ENCODE results near the gene CLEC18B. TPM values are rescaled to one million over a fixed set of nuclear protein-coding genes. Genes with fewer than 3 reads are reported as not detected.
A peak's percentile ranks its signal among the peaks of the same experiment; 100 is the strongest.
"Not testable (repeated sequence)": the region's sequence is repeated elsewhere in the genome, so short reads cannot be mapped to it uniquely, and the experiment has no call there.

The CLEC18B gene
- total RNA-seq, 2 experiments from 2014 or later, result 1.4 to 1.9 TPM

DNA sequence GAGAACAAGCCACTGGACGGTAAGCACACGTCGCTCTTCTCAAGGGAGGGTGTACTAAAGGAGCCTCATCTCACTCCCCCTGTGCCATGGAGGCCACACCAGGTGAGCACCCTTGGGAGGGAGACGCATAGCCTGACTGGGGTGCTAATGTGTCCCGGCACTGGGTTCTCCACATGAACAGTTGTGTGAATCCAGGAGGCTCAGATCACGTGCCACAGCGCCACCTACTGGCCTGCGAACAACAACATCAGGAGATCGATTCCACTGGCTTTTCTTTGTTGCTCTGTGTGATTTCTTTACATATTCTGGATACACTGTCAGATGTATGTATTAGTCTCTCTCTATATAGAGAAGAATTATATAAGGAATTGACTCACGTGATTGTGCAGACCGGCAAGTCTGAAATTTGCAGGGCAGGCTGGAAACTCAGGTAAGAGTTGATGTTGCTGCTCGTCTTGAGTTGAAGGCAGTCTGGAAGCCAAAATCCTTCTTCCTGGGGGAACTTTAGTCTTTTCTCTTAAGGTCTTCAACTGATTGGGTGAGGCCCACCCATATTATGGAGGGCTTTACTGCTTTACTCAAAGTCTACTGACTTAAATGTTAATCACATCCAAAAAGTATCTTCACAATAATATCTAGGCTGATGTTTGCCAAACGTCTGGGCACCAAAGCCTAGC lies 8.9 kb upstream of the CLEC18B start:
- H3K27ac Mint-ChIP-seq; CTCF ChIA-PET; H3K4me3 Mint-ChIP-seq; H3K36me3 Mint-ChIP-seq (ENCODE audit: low read depth); H3K27me3 Mint-ChIP-seq; H3K9me3 Mint-ChIP-seq; POLR2A ChIA-PET; H3K4me1 Mint-ChIP-seq: not testable (repeated sequence)
- DNase-seq, result peak; percentile 61

DNA sequence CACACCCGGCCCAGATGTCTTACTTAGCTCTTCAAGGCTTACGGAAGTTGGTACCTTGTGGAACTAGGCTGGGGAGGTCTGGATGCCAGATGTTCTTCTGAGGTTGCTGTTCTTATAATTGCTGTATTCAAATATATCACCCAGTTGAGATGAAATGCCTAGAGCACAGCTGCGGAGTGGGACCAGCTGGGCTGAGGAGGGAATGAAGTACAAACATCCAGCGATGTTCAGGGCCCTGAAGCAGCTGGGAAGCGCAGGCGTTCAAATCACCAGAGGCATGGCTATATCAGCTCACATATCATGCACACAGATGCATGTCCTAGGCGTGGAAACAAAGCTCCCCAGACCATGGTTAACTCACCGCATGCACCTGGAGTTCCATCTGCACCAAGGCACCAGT lies 7.2 kb upstream of the CLEC18B start:
- H3K4me1 Mint-ChIP-seq; H3K36me3 Mint-ChIP-seq (ENCODE audit: low read depth); DNase-seq; CTCF ChIA-PET; H3K27me3 Mint-ChIP-seq; POLR2A ChIA-PET; H3K9me3 Mint-ChIP-seq; H3K27ac Mint-ChIP-seq; H3K4me3 Mint-ChIP-seq: not testable (repeated sequence)

DNA sequence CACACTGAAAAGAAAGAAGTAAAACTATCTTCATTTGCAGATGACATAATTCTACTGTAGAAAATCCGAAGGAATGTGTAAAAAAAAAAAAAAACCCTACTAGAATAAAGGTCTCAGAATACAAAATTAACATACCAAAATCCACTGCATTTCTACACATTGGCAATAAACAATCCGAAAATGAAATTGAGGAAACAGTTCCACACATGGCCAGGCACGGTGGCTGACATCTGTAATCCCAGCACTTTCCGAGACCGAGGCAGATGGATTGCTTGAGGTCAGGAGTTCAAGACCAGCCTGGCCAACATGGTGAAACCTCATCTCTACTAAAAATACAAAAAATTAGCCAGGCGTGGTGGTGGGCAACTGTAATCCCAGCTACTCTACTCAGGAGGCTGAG lies 4.5 kb upstream of the CLEC18B start:
- H3K27ac Mint-ChIP-seq; H3K4me3 Mint-ChIP-seq; H3K27me3 Mint-ChIP-seq; DNase-seq; H3K36me3 Mint-ChIP-seq (ENCODE audit: low read depth); H3K4me1 Mint-ChIP-seq; POLR2A ChIA-PET; H3K9me3 Mint-ChIP-seq: not testable (repeated sequence)
- CTCF ChIA-PET, result interaction anchor here (0.7 kb wide), 1 partner anchor 1648 kb away, joined by 3 read pairs; no protein-coding TSS in a partner anchor

DNA sequence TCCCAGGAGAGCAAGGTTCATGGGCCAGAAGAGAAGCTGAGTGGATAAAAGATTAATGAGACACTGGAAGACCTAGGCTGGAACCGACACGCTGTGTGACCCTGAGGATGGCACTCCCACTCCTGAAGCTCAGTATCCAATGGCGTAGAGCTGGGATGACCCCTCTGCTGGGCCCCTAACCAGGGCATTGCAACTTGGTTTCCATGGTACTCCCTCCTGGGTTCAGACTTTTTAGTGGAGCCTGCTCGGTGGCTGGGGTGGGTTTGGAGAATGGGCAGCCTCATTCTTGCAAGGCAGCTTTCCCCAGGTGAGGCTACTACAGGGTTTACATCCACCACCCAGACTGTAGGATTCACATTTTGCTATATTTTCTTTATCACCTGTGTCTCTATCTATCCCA lies 2.4 kb upstream of the CLEC18B start:
- not testable (repeated sequence) for H3K36me3 Mint-ChIP-seq (ENCODE audit: low read depth); H3K4me3 Mint-ChIP-seq
- CTCF ChIA-PET, result interaction anchor here (0.6 kb wide), 1 partner anchor 60 kb away, joined by 3 read pairs; no protein-coding TSS in a partner anchor

DNA sequence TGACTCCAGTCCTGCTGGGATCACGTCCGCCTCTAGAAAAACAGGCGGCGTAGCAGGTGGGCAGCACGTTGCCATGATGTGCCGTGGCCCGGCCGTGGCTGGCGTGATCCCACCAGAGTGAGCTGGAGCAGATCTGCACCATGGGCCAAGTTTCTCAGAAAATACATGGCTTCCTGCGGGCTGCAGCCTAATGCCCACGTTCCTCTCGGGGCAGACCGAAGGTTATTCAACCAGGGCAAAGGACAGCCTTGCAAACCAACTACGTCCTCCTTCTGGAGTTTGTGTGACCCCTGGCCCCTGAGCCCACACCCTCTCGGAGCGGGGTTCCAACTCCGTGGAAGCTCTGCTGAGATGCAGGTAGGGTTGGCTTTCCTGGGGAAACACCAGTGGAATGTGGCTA lies 808 bp upstream of the CLEC18B start:
- H3K27ac Mint-ChIP-seq; H3K4me3 Mint-ChIP-seq; H3K4me1 Mint-ChIP-seq; POLR2A ChIA-PET; CTCF ChIA-PET; H3K36me3 Mint-ChIP-seq (ENCODE audit: low read depth); H3K9me3 Mint-ChIP-seq; H3K27me3 Mint-ChIP-seq; DNase-seq: not testable (repeated sequence)

More for the DNA sequence above, 2.4 kb upstream of the CLEC18B start:
- H3K27me3 Mint-ChIP-seq, POLR2A ChIA-PET, H3K27ac Mint-ChIP-seq, H3K9me3 Mint-ChIP-seq, DNase-seq, H3K4me1 Mint-ChIP-seq: not testable (repeated sequence)

DNA sequence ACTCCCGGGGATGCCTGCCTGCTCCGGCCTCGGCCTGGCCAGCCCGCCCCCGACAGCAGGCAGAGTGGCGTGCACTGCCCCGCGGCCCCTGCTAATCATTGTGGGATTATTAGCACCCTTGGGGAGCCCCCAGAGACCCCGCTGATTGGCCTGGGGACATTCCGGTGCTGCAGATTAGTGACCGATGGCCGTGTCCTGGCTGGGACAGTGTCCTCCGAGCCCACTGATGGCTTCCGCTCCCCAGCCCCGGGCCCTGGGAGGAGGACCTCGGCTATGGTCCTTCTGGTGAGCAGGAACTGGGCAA lies 156 bp upstream of the CLEC18B start:
- H3K9me3 Mint-ChIP-seq, POLR2A ChIA-PET, H3K27ac Mint-ChIP-seq: not testable (repeated sequence)

DNA sequence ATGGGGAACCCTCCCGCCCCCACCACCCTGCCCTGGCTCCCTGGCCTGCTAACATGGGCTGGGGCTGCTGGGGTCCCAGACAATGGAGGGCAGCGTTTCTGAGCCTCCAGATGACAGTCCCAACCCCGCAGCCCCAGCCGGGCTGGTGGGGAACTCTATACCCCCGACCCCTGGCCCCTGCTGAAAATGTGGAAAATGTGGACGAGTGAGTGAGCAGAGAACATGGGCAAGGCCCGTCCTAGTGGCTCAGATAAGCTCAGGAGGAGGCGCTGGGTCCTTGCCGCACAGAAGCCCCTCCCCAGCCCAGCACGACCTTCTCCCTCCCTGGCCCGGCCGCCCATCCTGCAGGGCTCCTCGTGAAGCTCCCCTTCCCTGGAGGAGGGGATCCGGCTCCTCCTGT lies 1.5 kb downstream of the CLEC18B start:
- CTCF ChIA-PET; H3K27me3 Mint-ChIP-seq; H3K27ac Mint-ChIP-seq; DNase-seq; POLR2A ChIA-PET; H3K36me3 Mint-ChIP-seq (ENCODE audit: low read depth); H3K9me3 Mint-ChIP-seq; H3K4me1 Mint-ChIP-seq; H3K4me3 Mint-ChIP-seq: not testable (repeated sequence)

More for the DNA sequence above, 156 bp upstream of the CLEC18B start:
- H3K27me3 Mint-ChIP-seq; DNase-seq; H3K4me1 Mint-ChIP-seq; CTCF ChIA-PET; H3K4me3 Mint-ChIP-seq; H3K36me3 Mint-ChIP-seq (ENCODE audit: low read depth): not testable (repeated sequence)

DNA sequence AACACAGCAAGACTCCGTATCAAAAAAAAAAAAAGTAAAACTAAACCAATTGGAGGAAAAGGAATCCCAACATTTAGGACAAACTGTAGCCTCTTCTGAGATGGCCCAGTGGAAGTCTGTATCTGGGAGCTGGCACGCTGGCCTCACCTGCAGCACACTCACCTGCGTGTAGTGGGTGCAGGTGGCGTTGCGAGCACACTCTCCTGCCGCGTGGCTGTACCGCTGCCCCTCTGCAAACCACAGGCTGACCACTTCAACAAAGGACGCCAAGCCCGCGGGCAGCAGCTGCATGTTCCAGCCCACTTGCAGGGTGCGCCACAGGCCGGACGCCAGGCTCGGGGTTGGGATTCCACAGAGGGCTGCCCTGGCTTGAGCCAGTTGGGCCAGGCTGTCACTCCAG lies 3.4 kb downstream of the CLEC18B start:
- DNase-seq; CTCF ChIA-PET; H3K27me3 Mint-ChIP-seq; H3K9me3 Mint-ChIP-seq; POLR2A ChIA-PET; H3K36me3 Mint-ChIP-seq (ENCODE audit: low read depth); H3K4me1 Mint-ChIP-seq; H3K4me3 Mint-ChIP-seq; H3K27ac Mint-ChIP-seq: not testable (repeated sequence)

DNA sequence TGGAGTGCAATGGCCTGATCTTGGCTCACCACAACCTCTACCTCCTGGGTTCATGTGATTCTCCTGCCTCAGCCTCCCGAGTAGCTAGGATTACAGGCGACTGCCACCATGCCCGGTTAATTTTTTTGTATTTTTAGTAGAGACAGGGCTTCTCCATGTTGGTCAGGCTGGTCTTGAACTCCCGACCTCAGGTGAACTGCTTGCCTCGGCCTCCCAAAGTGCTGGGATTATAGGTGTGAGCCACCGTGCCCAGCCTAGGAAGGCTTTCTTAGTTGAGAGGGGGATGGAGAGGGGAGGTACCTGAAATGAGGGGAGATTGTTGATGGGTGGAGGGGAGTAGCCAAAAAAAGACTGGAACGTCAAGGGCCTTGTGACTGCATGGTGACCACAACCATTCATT lies 7.4 kb downstream of the CLEC18B start:
- H3K27ac Mint-ChIP-seq, result peak overlapping the region; percentile 36
- POLR2A ChIA-PET; H3K27me3 Mint-ChIP-seq; H3K4me1 Mint-ChIP-seq; DNase-seq; H3K36me3 Mint-ChIP-seq (ENCODE audit: low read depth); H3K9me3 Mint-ChIP-seq; H3K4me3 Mint-ChIP-seq; CTCF ChIA-PET: not testable (repeated sequence)

DNA sequence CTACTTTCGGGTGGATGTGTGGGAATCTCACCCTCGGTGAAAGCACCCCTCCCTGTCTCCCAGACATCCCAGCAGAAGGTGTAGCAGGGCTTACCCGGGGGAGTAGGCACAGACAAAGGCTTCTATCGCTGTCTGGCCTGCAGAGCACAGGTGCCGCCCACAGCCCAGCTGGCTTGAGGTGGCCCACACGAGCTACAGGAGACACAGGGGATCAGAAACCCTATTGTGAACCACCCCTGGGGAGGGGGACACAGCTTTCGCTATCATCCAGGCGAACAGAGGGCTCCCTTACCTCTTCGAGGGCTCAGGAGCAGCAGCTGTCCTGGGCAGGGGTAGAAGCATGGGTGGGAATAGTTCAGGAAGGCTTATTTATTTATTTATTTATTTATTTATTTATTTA lies 7.8 kb downstream of the CLEC18B start:
- POLR2A ChIA-PET; H3K4me3 Mint-ChIP-seq; H3K27me3 Mint-ChIP-seq; DNase-seq; H3K27ac Mint-ChIP-seq; H3K9me3 Mint-ChIP-seq; CTCF ChIA-PET; H3K4me1 Mint-ChIP-seq; H3K36me3 Mint-ChIP-seq (ENCODE audit: low read depth): not testable (repeated sequence)

DNA sequence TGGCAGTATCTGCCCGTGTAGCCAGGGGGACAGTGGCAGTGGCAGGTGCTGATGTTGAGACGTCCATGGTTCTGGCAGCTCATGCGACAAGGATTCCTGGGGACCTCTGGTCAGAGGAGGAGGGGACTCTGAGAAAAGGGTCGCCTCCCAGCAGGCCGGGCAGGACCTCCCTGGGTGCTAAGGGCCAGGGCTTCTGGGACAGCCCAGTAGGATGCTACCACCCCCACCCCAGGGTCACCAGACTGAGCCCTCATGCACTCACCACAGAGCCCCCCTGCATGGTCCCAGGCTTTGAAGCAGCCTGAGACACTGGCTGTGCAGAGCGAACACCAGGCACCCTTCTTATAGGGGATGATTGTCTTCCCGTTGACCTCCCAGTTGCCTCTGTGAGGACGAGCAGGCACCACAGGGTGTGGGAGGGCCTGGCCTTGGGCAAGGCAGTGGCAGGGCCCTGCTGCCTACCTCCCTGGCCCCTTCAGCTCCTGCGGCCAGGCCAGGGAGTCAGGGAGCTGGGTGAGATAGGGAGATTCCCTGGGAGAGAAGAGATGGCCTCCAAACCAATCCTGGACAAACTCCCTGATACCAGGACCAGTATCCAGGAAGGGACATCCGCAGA lies 8.4 kb downstream of the CLEC18B start:
- H3K27me3 Mint-ChIP-seq; CTCF ChIA-PET; H3K36me3 Mint-ChIP-seq (ENCODE audit: low read depth); H3K27ac Mint-ChIP-seq; H3K4me3 Mint-ChIP-seq; POLR2A ChIA-PET; H3K9me3 Mint-ChIP-seq; H3K4me1 Mint-ChIP-seq; DNase-seq: not testable (repeated sequence)

DNA sequence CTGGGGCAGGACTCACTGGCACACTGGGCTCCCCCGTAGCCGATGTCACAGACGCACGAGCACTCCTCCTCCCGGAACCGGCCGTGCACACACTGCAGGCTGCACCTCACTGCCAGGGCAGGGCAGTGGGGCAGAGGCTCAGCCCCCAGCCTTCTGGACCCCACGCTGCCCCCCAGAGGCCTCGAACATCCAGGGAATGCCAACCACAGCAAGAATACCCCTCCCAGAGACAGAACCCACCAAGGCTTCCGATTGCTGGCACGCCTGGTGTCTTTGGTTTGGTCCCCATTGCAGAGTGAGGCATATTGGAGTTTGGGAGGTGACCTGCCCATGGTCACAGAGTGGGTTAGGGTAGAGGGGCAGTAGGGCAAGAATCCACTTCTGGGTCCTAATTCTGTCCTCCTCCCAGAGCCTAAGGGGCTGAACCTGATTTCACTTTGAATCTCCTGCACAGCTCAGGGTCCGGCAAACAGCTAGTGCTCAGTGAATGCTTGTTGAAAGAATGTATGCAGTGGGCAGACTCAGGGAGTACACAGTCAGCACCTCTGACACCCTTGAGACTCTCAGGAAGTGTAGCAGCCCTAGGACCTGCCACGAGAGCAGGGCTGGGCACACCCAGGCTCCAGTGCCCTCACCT lies 9.0 kb downstream of the CLEC18B start:
- H3K36me3 Mint-ChIP-seq (ENCODE audit: low read depth); CTCF ChIA-PET; H3K4me1 Mint-ChIP-seq; POLR2A ChIA-PET; H3K4me3 Mint-ChIP-seq; H3K27ac Mint-ChIP-seq; H3K9me3 Mint-ChIP-seq; DNase-seq; H3K27me3 Mint-ChIP-seq: not testable (repeated sequence)

DNA sequence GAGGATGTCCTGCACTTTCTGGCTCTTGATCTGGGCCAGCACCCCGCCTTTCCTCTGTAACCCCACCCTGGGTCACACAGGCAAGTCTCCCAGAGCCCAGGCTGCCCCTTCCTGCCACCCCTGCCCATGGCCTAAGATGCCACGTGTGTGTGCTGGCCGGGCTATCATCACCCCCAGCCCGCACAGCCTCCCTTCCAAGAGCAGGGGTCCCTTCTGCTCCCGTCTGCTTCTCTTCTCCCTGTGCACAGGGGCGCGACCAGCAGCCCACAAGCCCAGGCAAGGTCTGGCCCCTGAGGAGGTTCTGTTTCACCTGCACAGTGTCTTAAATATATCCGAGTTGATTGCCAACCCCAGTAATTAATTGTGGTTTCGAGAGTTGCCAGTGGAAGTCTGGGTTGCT lies 10.3 kb downstream of the CLEC18B start:
- H3K4me3 Mint-ChIP-seq; H3K27ac Mint-ChIP-seq; H3K36me3 Mint-ChIP-seq (ENCODE audit: low read depth); H3K9me3 Mint-ChIP-seq; H3K4me1 Mint-ChIP-seq; POLR2A ChIA-PET; DNase-seq; CTCF ChIA-PET; H3K27me3 Mint-ChIP-seq: not testable (repeated sequence)

All from activated CD4-positive, alpha-beta T cell treated with anti-CD3 and anti-CD28 coated beads, Interleukin-2, amount 10 ng/mL, durations not matched to agents 7 days and 5 days (primary cell).